NCI-H2171 (cell line): ENCODE measurements around the gene MPV17.
"Not testable (repeated sequence)": the region's sequence is repeated elsewhere in the genome, so short reads cannot be mapped to it uniquely, and the experiment has no call there.

Source experiments
- DNase-seq: peaks from one replicate; lab custom pipeline; 2025; lab: John Stamatoyannopoulos, UW

MPV17 gene

DNA sequence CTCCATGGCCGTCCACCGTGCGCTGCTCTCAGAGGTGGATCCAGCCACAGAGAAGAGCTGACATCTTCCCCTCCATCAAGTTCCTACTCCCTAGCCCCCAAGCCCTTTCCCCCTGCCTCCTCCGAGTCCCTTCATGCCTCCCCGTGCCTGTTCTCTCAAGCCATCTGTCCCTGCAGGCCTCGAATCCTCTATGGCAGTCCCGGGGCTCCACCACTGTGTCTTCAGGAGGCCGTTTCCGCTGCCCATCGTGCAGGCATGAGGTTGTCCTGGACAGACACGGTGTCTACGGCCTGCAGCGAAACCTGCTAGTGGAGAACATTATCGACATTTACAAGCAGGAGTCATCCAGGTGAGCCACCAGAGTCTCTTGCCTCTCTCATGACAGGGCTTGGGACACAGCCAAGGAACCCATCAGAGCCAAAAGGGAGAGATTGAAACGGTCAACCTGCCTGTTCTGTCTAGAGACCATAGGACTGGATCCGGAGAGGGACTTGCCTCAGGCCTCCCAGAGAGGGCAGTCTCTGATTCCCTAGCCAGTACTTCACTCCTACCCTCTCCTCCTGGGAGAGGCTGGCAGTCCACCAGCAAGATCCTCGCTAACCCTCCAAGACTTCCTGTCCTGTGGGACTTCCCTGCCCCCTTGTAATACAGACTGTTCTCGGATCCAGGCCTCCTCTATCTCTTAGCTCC is 24.4 kb downstream of the MPV17 start:
- DNase-seq = no peak

DNA sequence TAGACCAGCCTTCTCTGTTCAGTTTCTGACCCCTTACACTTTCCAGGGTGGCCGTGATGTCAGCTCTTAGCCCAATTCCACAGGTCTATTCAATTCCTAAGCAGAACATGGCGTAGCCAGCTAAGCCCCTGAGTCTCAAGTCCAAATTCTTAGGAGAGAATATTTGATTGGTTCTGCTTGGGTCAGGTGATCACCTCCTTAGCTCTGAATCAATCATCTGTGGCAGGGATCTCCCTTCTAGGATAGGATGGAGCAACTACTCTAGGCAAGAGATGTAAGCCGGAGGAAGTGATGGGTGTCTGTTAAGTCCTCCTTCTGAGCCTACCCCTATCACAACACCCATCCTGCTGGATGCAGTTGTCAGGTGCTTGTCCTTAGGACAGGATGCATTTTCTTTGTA is 25.7 kb downstream of the MPV17 start:
- no peak for DNase-seq

DNA sequence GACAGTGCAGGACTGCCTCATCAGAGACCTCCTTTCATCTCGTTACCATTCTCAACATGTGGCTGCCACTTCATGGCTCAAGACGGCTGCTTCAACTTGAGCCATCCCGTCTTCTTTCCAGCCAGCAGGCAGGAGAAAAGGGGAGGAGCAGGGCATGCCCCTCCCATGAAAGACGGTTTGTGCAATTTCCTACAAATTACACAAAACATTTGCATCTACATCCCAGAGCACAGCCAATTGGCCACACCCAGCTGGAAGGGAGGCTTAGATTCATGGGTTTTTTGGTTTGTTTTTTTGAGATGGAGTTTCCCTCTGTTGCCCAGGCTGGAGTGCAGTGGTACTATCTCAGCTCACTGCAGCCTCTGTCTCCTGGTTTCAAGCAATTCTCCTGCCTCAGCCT is 26.4 kb downstream of the MPV17 start:
- no peak for DNase-seq

DNA sequence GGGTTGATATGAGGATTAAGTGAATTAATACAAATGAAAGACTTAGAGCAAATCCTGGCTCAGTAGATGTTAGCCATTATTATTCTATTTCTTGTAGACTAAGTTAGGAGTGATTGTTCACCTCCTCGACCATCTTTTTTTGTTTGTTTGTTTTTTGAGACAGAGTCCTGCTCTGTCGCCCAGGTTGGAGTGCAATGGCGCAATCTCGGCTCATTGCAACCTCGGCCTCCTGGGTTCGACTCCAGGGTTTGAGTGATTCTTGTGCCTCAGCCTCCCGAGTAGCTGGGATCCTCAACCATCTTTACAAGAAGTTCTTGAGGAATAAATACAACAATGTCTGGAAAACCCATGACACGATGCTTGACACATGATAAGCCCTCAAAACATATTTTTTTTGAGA is 28.0 kb downstream of the MPV17 start:
- DNase-seq = no peak

DNA sequence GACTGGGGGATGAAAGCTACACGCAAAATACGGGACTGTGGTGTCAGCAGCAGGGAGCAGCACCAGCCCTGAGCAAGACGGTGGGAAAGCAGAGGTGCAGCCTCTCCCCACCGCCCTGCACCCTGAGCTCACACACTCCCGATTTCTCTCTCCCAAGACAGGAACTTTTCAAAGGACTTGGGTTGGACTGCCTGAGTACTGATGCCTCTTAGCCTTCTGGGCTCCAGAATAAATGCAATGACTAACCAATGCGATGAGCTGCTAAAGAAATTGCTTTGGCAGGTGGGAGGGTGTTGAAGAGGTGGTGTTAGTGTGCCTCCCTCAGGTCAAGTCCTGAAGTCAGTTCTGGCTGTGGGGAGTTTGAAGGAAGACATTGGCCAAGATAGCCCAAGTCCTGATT is 31.0 kb downstream of the MPV17 start:
- no peak for DNase-seq

DNA sequence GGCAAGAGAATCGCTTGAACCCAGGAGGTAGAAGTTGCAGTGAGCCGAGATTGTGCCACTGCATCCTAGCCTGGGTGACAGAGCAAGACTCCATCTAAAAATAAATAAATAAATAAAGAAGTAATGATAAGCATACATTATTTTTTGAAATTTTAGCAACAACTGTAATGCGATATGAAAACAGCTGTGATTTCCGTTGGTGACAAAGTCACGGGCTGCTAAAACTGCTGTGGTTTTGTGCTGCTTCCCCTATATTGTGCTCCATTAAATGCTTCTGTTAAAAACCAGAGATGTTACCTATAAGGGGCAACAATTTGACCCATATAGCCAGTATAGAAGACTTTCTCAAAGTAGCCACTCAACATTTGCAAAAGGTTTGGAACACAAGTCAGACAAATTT is 32.3 kb downstream of the MPV17 start:
- DNase-seq = no peak

DNA sequence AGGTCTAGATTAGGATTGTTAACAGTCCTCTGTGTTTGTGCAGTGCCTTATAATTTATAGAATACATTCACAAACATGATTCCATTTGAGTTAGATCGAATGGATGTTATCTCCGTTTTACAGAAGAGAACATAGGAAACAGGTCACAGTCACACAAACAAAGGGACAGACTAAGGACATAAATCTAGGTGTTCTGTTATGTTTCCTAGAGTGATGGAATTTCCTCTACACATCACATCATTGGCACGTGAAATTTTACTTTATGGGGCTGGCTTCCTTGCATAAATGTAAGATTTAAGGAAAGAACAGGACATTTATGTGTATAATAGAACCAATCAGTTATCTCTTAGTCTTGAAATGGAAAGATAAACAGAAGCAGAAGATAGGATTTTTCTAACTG is 34.3 kb downstream of the MPV17 start:
- no peak for DNase-seq

DNA sequence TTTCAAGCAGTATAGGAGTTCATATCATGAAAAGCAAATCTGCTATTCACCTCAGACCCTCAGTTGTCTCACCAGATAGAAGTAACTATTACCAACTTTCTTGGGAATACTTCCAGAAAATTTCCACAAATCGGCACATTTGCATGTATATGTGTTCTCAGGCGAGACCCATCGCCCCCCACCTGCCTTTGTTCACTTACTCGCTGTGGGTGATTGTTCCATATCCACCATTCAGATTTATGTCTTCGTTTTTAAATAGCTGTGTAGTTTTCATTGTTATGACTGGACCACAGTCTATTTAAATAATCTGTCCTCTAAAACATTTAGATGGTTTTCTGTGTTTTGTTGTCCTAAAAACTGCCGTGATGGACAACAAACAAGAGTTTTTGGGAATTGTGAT is 37.4 kb downstream of the MPV17 start:
- DNase-seq = no peak

DNA sequence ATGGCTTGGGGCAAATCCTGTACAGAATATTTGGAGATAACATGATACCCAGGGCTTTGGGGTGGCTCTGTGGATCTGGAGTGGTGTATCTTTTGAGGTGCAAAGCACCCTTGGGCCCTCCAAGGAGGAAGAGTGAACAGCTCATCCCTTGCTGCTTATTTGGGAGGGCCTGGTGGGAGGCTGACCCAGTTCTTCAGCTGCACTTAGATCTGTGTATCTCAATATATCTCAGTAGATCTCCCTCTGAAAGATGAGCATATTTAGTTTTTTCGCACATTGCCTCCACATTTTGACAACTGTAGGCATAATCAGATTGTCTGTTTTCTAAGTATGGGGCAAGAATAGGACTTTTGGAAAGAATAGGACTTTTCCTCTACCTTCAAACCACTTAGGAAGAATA is 37.9 kb downstream of the MPV17 start:
- no peak for DNase-seq

DNA sequence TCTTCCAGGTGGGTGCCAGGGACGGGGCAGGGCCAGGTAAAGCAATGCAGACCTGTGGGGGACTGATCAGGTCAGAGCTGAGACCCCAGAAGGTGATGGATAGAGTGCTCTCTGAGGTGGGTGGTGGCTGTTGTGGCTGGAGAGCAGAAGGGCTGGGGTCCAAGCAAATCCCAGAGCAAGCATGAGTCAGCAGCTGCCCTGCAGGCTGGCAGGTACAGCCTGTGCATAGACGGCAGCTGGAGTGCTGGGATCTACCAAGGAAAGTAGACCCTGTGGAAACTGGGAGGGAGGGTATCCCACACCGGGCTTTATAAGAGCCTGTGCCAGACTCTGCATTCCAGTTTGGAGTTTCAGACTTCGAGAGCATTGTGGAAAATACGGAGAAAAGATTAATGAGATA is 40.0 kb downstream of the MPV17 start:
- DNase-seq = no peak

DNA sequence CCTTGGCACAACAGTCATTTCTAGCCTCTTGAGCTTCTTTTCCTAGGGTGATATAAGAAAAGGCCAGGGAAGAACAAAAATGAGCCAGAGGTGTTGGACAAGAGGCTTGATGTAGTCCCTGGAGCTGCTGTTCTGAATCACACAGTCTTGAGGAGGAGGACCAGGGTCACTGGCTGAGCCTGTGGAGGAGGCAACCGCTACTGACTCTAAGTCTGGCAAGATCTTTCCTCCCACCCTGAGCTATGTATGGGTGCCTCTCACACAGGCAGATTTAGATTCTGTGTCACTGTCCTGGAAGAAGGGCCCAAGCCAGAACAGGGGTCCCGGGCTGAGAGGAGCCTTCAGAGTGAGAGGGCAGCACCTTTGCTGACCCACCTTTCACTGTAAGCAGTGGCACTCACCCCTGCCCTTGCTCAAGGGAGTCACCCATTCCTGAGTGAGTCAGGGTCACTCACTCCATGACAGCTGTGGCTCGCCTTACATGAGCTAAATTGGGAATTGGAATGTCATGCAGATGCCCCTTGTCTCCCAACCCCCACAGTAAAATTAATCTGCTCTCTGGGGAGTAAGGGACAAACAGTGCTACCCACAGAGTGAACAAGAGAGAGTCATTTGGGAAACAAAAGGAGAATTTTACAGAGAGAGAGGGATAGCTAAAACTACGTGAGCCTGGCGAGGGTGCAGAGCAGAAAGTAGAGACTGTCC is 40.9 kb downstream of the MPV17 start, which contains the start of gene TRIM54:
TSS of gene TRIM54 (plus strand) at position 575 of the 705 bp plus-strand sequence. CDS start 303 bp downstream, outside the sequence.
- DNase-seq = no peak

DNA sequence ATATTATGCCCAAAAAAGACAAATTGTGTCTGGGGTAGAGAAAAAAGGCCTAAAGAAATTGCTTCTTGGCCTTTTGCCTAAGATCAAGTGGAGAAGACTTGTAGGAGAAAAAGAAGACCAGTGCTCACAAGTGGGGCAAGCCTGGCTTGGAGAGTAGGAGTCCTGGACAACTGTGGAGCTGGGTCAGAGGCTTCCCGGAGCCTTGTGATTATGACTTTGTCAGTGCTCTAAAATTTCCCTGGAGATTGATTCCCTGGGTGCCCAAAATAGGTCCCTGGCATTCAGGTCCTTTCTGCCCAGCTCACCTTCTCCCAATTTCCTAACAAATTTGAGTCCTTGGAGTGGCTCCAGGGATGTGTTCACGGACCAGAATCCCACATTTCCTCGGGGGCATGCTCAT is 41.5 kb downstream of the MPV17 start:
- no peak for DNase-seq

DNA sequence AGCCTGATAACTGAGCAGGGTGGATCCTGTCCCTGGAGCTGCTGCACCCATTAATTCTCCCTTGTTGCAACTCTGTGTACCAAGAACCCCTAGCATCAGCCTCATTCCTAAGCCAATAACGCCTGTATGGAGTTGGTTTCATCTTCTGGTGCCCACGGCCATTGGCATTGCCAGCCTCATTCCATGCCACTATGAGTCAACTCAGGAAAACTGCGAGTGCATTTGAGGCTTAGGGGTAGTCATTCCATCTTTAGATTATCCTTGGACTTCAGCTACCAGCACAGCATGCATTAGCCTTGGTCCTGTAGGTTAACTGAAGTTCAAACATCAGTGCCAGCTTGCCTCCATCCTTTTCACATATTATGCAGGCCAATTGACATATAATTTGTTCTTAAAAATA is 42.1 kb downstream of the MPV17 start:
- no peak for DNase-seq

DNA sequence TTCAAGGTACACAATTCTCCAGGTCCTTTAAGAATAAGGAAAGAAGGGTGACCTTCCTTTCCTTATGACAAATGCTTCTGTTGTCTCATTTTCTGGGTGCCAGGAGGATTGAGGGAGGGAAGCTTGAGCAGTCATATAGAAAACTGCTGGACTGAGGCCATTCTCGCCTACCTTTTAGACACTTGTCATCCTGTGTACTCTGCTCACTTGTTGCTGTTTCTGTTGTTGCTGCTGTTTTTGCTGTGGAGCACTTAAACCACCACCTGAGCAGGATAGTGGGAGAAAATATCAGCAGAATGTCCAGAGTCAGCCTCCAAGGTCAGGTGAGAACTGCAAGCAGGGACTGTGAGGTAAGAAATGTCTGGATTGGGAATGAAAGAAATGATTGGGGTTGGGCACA is 44.9 kb downstream of the MPV17 start:
- no peak for DNase-seq

DNA sequence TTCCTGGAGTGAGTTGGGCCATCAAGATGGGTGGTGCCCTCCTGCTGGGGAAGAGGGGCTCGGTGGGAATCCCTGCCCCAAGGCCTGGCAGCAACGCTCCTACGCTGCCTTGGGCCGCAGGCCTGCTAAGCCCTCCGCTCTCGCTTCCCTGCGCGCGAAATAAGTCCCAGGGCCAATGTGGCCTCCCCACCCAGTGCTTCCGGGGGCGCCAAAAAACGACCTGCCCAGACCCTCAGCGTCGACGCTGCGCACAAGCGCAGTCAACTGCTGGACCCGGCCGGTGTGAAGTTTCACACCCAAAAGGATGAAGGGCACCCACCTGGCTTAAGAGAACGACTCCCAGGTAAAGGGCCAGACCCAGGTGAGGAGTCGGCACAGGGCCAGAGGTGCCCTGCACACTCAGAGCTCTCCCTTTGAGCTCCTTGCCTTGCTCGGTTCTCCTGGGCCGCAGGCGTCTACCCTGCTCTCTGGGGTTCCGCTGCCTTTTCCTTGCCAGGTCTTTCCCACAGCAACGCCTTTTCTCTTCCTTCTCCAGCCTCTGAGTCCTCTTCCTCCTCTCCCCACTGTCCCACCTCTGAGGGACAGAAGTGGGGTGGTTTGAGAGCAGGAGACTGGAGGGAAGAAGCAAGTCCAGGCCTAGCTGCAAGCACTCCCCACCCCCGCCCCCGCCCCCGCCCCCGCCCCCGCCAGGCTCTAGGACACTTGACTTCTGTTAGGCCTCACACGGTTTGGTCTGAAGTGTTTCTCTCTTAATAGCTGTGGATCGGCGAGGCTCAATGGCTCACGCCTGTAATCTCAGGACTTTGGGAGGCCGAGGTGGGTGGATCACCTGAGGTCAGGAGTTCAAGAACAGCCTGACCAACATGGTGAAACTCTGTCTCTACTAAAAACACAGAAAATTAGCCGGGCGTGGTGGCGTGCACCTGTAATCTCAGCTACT is 47.4 kb downstream of the MPV17 start, which contains the start of gene DNAJC5G:
TSS of gene DNAJC5G (plus strand) at position 223 of the 940 bp plus-strand sequence. CDS start 1,296 bp downstream, outside the sequence.
- DNase-seq = no peak

DNA sequence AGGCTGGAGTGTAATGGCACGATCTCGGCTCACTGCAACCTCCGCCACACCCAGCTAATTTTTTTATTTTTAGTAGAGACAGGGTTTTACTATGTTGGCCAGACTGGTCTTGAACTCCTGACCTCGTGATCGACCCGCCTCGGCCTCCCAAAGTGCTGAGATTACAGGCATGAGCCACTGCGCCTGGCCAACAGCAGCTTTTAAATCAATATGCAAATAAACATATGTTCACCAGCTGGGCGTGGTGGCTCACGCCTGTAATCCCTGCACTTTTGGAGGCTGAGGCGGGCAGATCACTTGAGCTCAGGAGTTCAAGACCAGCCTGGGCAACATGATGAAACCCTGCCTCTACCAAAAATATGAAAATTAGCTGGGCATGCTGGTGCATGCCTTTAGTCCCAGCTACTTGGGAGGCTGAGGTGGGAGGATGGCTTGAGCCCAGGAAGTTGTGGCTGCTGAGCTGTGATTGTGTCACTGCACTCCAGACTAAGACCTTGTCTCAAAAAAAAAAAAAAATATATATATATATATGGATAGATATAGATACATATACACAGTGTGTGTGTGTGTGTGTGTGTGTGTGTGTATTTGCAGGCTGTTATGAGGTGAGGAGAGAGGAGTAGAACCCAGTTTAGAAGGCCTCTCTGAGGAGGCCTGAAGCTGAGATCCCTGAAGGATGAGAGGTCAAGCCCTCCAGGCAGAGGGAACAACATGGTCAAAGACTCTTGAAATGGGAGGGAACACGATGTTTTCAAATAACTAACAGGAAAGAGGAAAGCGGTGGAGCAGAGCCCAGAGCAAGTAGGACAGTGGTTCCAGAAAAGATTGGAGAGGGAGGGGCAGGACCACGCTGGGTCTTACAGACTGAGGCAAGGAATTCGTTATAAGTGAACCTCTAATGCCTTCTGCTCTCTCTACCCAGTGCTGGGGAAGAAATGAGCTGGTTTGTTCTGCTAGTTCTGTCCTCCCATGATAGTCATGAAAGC is 50.1 kb downstream of the MPV17 start:
- not testable (repeated sequence) for DNase-seq

DNA sequence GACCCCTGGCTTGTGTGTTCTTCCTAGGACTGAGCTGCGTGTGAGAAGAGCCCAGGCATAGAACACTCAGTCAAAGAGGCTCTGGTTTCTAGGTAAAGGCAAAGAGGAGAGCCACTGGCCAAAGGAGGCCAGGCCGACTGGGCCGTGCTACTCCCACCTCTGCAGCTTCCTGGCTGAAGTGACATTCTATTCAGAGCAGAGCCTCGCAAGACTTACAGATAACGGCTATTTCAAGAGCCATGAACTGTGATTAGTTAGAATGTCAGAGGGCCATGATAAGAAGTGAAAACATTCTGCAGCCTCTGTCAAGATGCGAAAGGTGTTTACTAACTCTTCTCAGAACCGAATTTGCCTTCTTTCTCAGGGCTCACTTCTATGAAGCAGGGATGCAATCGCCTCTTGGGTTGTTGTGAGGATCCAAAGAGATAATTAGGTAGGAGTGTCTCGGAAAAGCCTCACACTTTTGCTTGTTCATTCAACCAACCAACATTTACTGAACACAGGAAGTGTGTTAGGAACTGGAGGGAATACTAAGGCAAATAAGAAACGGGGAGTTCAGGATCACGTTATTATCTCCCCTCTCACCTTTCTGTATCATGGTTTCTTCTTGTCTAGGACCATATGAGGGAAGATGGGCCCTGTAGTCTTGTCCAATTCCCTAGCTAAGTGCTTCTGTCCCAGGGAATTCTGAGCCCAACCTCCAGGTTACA is 51.1 kb downstream of the MPV17 start:
- DNase-seq = no peak

DNA sequence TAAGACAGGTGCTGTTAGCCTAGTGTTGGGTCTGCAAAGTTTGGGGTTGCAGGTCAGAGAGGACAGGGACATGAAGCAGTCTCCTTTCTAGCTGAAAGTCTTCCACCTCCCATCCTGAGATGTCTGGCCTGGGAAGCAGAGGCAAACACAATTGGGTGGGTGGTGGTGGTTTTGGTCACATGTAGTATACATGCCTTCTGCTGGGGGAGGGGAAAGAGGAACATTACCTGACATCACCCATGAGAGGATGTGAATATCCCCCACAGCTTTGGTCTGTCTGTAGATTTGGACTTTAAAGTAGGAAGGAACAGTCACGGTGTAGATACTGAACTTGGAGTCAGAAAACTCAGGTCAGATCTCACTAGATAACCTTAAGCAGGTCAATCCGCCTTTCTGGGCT is 52.2 kb downstream of the MPV17 start:
- DNase-seq = no peak

DNA sequence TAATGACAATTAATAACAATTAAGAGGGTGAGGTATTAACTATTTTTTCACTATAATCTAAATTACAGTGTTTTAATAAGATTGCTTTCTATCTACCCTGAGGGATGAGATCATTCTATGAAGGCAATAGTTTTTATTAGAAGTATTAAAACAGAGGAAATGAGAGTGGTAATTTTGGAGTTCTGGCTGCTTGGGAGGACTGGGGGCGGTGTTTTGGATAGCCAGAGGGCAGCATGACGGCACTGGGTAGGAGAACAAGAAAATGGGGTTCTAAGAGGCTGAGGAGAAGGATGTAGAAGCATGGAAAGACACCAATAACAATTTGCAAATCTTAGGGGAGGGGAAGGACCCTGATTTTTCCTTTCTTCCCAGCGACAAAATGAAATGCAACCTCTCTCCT is 52.8 kb downstream of the MPV17 start:
- no peak for DNase-seq

DNA sequence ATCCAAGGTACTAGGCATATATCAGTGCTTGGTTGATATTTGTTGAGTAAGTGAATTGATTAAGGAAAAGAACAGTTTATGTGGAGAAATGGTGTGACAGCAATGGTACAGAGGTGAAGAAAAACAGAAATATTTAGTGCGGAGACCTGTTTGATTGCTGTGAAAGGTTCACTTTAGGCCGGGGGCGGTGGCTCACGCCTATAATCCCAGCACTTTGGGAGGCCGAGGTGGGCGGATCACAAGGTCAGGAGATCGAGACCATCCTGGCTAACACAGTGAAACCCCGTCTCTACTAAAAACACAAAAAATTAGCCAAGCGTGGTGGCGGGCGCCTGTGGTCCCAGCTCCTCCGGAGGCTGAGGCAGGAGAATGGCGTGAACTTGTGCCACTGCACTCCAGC is 54.6 kb downstream of the MPV17 start:
- not testable (repeated sequence) for DNase-seq

DNA sequence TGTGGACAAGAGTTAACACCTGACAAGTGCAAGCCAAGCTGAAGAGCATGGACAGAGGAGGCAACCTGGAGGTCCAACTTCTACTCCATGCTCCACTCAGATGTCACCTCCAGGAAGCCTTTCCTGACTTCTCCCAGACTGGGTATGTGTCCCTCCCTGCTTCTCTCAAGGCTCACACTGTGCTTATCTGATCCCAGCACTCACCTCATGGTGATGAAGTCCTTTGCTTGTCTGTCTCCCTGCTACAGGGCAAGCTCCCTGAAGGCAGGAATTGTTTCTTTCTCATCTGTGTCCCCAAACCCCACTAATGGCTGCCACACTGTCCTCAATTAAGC is 57.4 kb downstream of the MPV17 start:
- DNase-seq = no peak
